ENCODE measurements around the gene TSPAN18.

TSPAN18 gene

DNA sequence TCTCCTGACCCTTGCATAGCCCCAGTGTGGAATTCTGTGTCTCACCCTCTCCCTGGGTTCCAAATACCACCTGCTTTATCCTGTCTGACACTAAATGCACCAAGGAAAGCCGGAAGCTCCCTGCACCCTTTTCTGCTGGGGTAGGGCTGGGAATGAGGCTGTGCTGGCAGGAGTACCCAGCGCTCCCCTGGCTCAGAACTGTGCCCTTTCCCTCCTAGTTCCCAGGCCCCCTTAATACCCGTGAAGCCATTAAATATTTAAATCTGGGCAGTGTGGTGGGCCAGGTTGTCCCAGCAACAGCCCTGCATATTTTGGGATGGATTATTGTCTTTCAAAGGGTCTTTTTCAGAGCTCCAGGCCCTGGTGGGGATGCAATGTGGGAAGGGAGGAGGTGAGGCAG, 160.9 kb downstream of the TSPAN18 start:
- Histone ChIP-seq H3K9me2 (replicated peaks; ENCODE audit: insufficient read depth, low read length) (no peaks in the 10 kb centered on the region), H3K9me3 (replicated peaks; ENCODE audit: insufficient read depth, low read length) (no peaks in the 10 kb centered on the region), H3K4me1 (ENCODE audit: low read length) (no peaks in the 10 kb centered on the region), H3K4me2 (ENCODE audit: low read depth, low read length) (no peak overlapping the region), H3K27ac (ENCODE audit: low read length) (no peak overlapping the region), H3F3A (ENCODE audit: insufficient read depth, low read length) (no peaks in the 10 kb centered on the region), H3K79me2 (ENCODE audit: low read length) (no peaks in the 10 kb centered on the region), H3K27me3 (replicated peaks; ENCODE audit: insufficient read depth, low read length) (no peaks in the 10 kb centered on the region), H4K20me1 (ENCODE audit: insufficient read depth, low read length) (no peaks in the 10 kb centered on the region), H3K36me3 (replicated peaks; ENCODE audit: insufficient read depth, low read length) (no peaks in the 10 kb centered on the region), H3K9ac (ENCODE audit: low read length) (no peak overlapping the region), H2AFZ (ENCODE audit: low read length) (no peak overlapping the region), H3K4me3 (ENCODE audit: low read length) (no peak overlapping the region)
- DNase-seq = no peak
- TF ChIP-seq EZH2 (optimal IDR thresholded peaks at IDR 0.05; ENCODE audit: low read depth, low read length) = no peak
- TF ChIP-seq, protein P1, sequence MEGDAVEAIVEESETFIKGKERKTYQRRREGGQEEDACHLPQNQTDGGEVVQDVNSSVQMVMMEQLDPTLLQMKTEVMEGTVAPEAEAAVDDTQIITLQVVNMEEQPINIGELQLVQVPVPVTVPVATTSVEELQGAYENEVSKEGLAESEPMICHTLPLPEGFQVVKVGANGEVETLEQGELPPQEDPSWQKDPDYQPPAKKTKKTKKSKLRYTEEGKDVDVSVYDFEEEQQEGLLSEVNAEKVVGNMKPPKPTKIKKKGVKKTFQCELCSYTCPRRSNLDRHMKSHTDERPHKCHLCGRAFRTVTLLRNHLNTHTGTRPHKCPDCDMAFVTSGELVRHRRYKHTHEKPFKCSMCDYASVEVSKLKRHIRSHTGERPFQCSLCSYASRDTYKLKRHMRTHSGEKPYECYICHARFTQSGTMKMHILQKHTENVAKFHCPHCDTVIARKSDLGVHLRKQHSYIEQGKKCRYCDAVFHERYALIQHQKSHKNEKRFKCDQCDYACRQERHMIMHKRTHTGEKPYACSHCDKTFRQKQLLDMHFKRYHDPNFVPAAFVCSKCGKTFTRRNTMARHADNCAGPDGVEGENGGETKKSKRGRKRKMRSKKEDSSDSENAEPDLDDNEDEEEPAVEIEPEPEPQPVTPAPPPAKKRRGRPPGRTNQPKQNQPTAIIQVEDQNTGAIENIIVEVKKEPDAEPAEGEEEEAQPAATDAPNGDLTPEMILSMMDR (IDR thresholded peaks at IDR 0.05; ENCODE audit: low read length) = no peak
- no peak for TF ChIP-seq EZH2phosphoT487 (IDR thresholded peaks at IDR 0.05; ENCODE audit: low read length)

DNA sequence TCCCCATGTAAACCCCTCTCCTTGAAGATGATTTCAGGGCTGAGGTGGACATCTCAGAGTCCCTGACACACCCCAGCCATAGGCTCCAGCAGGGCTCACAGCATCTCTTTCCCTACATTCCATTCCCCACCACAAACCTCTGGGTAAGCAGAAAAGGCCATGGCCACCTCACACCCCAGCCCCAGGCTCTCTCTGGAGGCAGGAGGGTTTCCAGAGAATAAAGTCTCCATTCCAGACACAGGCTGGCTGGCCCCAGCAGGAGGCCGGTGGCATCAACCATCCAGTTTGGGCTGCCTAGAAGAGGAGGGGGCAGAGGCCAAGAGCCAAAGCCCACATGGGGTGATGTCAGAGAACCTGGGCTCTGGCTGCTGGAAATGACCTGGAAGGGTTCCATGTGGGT, 162.5 kb downstream of the TSPAN18 start:
- Histone ChIP-seq H3K4me1 (ENCODE audit: low read length) (no peaks in the 10 kb centered on the region), H3K27me3 (replicated peaks; ENCODE audit: insufficient read depth, low read length) (0 out of 2 replicates have a peak, but pooled peaks cover 3% of the 10 kb centered on the region), H3K4me2 (ENCODE audit: low read depth, low read length) (no peak overlapping the region), H3K9me2 (replicated peaks; ENCODE audit: insufficient read depth, low read length) (no peaks in the 10 kb centered on the region), H4K20me1 (ENCODE audit: insufficient read depth, low read length) (no peaks in the 10 kb centered on the region), H3K36me3 (replicated peaks; ENCODE audit: insufficient read depth, low read length) (no peaks in the 10 kb centered on the region), H3K9me3 (replicated peaks; ENCODE audit: insufficient read depth, low read length) (no peaks in the 10 kb centered on the region), H3K27ac (ENCODE audit: low read length) (no peak overlapping the region), H3K4me3 (ENCODE audit: low read length) (no peak overlapping the region), H3K79me2 (ENCODE audit: low read length) (no peaks in the 10 kb centered on the region), H3F3A (ENCODE audit: insufficient read depth, low read length) (no peaks in the 10 kb centered on the region), H2AFZ (ENCODE audit: low read length) (no peak overlapping the region), H3K9ac (ENCODE audit: low read length) (no peak overlapping the region)
- TF ChIP-seq, protein P1 (IDR thresholded peaks at IDR 0.05; ENCODE audit: low read length) = no peak
- TF ChIP-seq EZH2 (optimal IDR thresholded peaks at IDR 0.05; ENCODE audit: low read depth, low read length) (no peak), EZH2phosphoT487 (IDR thresholded peaks at IDR 0.05; ENCODE audit: low read length) (no peak)
- no peak for DNase-seq

DNA sequence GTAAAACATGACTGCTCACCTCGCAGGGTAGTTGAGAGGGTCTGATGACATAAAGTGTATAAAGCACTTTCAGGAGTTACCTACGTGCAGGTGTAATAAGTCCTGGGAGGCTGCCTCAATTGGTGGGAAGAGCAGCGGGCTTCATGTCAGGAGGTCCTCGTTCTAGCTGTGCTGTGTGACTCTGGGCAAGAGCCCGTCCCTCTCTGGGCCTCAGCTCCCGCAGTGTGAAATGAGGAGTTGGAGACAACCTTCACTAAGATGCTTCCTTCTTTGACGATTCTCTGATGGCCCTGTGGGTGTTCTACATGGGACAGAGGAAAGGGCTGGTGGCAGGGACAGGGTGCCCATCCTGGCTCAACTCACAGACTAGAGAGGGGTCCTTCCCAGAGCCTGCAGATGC, 166.1 kb downstream of the TSPAN18 start:
- Histone ChIP-seq H3F3A (ENCODE audit: insufficient read depth, low read length) (no peaks in the 10 kb centered on the region), H3K27ac (ENCODE audit: low read length) (no peak overlapping the region), H3K4me2 (ENCODE audit: low read depth, low read length) (no peak overlapping the region), H3K9ac (ENCODE audit: low read length) (no peak overlapping the region), H4K20me1 (ENCODE audit: insufficient read depth, low read length) (no peaks in the 10 kb centered on the region), H3K4me3 (ENCODE audit: low read length) (no peak overlapping the region), H2AFZ (ENCODE audit: low read length) (no peak overlapping the region), H3K4me1 (ENCODE audit: low read length) (no peaks in the 10 kb centered on the region), H3K27me3 (replicated peaks; ENCODE audit: insufficient read depth, low read length) (0 out of 2 replicates have a peak, but pooled peaks cover 3% of the 10 kb centered on the region), H3K36me3 (replicated peaks; ENCODE audit: insufficient read depth, low read length) (no peaks in the 10 kb centered on the region), H3K9me2 (replicated peaks; ENCODE audit: insufficient read depth, low read length) (no peaks in the 10 kb centered on the region), H3K79me2 (ENCODE audit: low read length) (no peaks in the 10 kb centered on the region), H3K9me3 (replicated peaks; ENCODE audit: insufficient read depth, low read length) (no peaks in the 10 kb centered on the region)
- DNase-seq = no peak
- TF ChIP-seq EZH2 (optimal IDR thresholded peaks at IDR 0.05; ENCODE audit: low read depth, low read length) (no peak), EZH2phosphoT487 (IDR thresholded peaks at IDR 0.05; ENCODE audit: low read length) (no peak)
- TF ChIP-seq, protein P1 (IDR thresholded peaks at IDR 0.05; ENCODE audit: low read length) = no peak
